NT2/D1 (cell line): ENCODE measurements around the gene RMND1.
"Not testable (repeated sequence)": the region's sequence is repeated elsewhere in the genome, so short reads cannot be mapped to it uniquely, and the experiment has no call there.

Experiments used
- DNase-seq: peaks from one replicate; pipeline ENCODE4 v3.0.0-alpha.2; 2011; ENCODE audit warnings: low read depth, low spot score
- H3K27me3 ChIP-seq: 2 replicates; pipeline ENCODE4 v1.6.0; 2011; ENCODE audit warnings: mild to moderate bottlenecking; ENCODE audit not compliant: insufficient read length, insufficient read depth
- H3K36me3 ChIP-seq: 2 replicates; pipeline ENCODE4 v1.6.1; 2011; ENCODE audit warnings: mild to moderate bottlenecking, low read length, mixed read lengths; ENCODE audit not compliant: insufficient read depth, insufficient read length
- H3K4me1 ChIP-seq: 2 replicates; pipeline ENCODE4 v1.5.1; 2011; ENCODE audit not compliant: insufficient read depth, insufficient read length
- H3K4me3 ChIP-seq: 2 replicates; pipeline ENCODE4 v1.5.1; 2011; ENCODE audit warnings: low read depth; ENCODE audit not compliant: insufficient read length
- H3K9ac ChIP-seq: 2 replicates; pipeline ENCODE4 v1.6.0; 2011; ENCODE audit warnings: low read depth; ENCODE audit not compliant: insufficient read length
- H3K9me3 ChIP-seq: 2 replicates; pipeline ENCODE4 v1.5.1; 2011; ENCODE audit warnings: mild to moderate bottlenecking, low read length; ENCODE audit not compliant: insufficient read depth
- SUZ12 ChIP-seq: IDR thresholded peaks from 2 replicates; pipeline ENCODE4 v1.6.1; 2011; ENCODE audit not compliant: insufficient read length, insufficient read depth; ENCODE audit errors: extremely low read depth
- YY1 ChIP-seq: IDR thresholded peaks from 2 replicates; pipeline ENCODE4 v1.6.1; 2011; ENCODE audit not compliant: insufficient read length, insufficient read depth
- ZNF274 ChIP-seq: IDR thresholded peaks from 2 replicates; pipeline ENCODE4 v1.6.1; 2011; ENCODE audit warnings: mild to moderate bottlenecking, low read depth, low read length

Gene RMND1

DNA sequence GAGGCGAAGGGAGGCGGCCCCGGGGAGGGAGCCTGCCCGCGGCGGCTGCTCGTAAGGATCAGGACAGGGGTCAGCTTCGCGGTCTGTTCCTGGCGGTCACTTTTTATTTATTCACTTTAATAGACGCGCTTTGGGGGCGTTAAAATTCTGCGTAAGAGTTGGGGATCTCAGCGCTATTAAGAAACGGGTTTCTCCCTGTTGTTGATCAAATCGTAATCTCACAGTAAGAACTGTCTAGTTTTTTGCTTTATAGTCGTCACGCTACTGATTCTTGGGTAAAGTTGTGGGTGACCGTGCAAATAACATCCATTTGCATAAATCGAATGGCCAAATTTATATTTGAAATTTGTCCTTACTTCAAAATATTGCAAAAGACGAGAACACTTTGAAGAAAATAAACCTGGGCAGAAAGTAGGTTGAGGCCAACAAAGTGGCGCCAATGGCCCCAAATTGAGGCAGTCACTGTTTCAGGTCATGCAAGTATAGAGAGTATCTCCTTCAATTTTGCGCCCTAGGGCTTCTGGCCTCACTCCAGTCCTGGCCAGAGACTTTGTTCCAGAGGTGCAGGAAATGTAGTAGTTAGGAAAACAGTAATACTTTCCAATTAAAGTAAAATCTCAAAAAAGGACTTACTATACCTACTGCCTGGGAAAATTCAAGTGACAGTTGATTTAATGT lies 963 bp upstream of the RMND1 start:
- H3K9me3 ChIP-seq, result peaks cover 3% of the 10 kb centered on the region; the same call in 1 of the 2 replicates
- peak overlapping the region; percentile 55 for H3K4me3 ChIP-seq
- H3K36me3 ChIP-seq, result peaks cover 15% of the 10 kb centered on the region
- peak overlapping the region; percentile 77 for H3K9ac ChIP-seq
- no peaks in the 10 kb centered on the region for H3K27me3 ChIP-seq
- no peak for DNase-seq
- TF ChIP-seq ZNF274, result no peak
- no peak for TF ChIP-seq YY1
- H3K4me1 ChIP-seq, result no peaks in the 10 kb centered on the region

DNA sequence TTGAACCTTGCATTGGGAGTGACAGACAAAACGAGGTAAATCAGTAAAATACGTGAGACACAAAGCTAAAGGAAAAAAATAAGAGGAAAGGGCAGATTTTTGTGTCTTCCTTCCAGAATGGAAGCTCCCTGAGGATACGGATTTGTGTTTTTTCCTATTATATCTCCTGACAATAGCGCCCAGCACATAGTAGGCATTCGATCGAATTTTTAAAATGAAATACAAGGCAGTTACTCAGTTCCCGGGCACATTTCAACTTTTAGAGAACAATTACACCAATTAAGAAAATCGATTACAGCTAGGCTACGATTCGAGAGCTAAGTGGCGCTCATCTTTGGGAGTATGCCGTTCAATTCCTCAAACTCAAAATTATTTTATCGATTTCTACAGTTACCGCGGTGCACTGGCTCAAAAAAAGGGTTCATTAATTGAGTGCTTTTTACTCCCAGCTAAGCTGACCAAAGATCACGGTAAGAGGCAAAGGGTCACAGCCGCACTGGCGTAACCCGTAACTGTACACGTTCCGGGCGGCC lies 443 bp downstream of the RMND1 start:
- Histone ChIP-seq H3K9ac (peak overlapping the region; percentile 89), H3K36me3 (peaks cover 8% of the 10 kb centered on the region), H3K27me3 (no peaks in the 10 kb centered on the region), H3K4me3 (peak overlapping the region; percentile 88), H3K9me3 (peaks cover 3% of the 10 kb centered on the region; the same call in 1 of the 2 replicates), H3K4me1 (no peaks in the 10 kb centered on the region)
- TF ChIP-seq ZNF274, result no peak
- no peak for TF ChIP-seq YY1
- no peak for TF ChIP-seq SUZ12
- no peak for DNase-seq

DNA sequence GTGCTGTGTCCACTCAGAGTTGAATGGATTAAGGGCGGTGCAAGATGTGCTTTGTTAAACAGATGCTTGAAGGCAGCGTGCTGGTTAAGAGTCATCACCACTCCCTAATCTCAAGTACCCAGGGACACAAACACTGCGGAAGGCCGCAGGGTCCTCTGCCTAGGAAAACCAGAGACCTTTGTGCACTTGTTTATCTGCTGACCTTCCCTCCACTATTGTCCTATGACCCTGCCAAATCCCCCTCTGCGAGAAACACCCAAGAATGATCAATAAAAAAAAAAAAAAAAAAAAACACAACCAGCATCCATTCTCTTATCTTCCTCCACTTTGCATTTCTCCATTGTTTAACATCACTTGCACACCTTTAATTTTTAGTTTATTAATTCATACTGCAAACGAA lies 998 bp downstream of the RMND1 start:
- not testable (repeated sequence) for H3K9ac ChIP-seq, H3K4me1 ChIP-seq, H3K9me3 ChIP-seq, DNase-seq, H3K36me3 ChIP-seq, H3K27me3 ChIP-seq
- H3K4me3 ChIP-seq, result peak overlapping the region; percentile 88

GRCh38 chr6:151448623-151449022 lies 3.3 kb downstream of the RMND1 start:
- no peaks in the 10 kb centered on the region for H3K27me3 ChIP-seq
- H3K36me3 ChIP-seq, result peaks cover 27% of the 10 kb centered on the region
- DNase-seq, result no peak
- no peak overlapping the region for H3K9ac ChIP-seq
- peaks cover 3% of the 10 kb centered on the region; the same call in 1 of the 2 replicates for H3K9me3 ChIP-seq
- TF ChIP-seq YY1 (no peak), SUZ12 (no peak), ZNF274 (no peak)
- H3K4me3 ChIP-seq, result no peak overlapping the region
- H3K4me1 ChIP-seq, result no peaks in the 10 kb centered on the region

DNA sequence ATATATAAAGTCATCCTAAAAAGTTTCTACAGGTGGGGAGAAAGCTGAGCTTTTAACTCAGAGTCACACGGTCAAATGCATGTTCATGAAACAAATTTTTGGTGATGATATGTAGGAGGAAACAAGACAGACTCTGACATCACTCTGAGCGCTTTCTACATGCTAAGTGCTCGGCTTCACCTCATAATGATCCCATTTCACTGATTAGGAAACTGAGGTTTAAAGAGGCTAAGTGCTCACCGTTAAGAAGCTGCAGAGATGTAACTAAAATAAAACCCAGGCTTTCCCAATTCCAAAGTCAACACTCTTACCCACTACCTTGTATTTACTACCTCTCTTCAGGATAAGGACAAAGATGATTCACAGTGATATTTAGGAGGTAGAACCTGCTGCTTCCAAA lies 4.7 kb downstream of the RMND1 start:
- peaks cover 35% of the 10 kb centered on the region for H3K36me3 ChIP-seq
- H3K4me1 ChIP-seq, result no peaks in the 10 kb centered on the region
- no peaks in the 10 kb centered on the region for H3K27me3 ChIP-seq
- H3K4me3 ChIP-seq, result no peak overlapping the region
- DNase-seq, result no peak
- H3K9ac ChIP-seq, result no peak overlapping the region
- TF ChIP-seq ZNF274 (no peak), SUZ12 (no peak), YY1 (no peak)
- H3K9me3 ChIP-seq, result peaks cover 3% of the 10 kb centered on the region; the same call in 1 of the 2 replicates

- no peak overlapping the region for H3K4me3 ChIP-seq
- no peak overlapping the region for H3K9ac ChIP-seq
- H3K36me3 ChIP-seq, result peaks cover 45% of the 10 kb centered on the region
- TF ChIP-seq YY1 (no peak), SUZ12 (no peak), ZNF274 (no peak)
- H3K4me1 ChIP-seq, result no peaks in the 10 kb centered on the region
- no peaks in the 10 kb centered on the region for H3K27me3 ChIP-seq
- H3K9me3 ChIP-seq, result peaks cover 3% of the 10 kb centered on the region; the same call in 1 of the 2 replicates
- DNase-seq, result no peak
These were observed 6.4 kb downstream of the RMND1 start for GRCh38 chr6:151445482-151445881.

GRCh38 chr6:151443911-151444621 lies 7.9 kb downstream of the RMND1 start:
- Histone ChIP-seq H3K4me3 (no peak overlapping the region), H3K36me3 (peaks cover 46% of the 10 kb centered on the region), H3K9ac (no peak overlapping the region), H3K27me3 (no peaks in the 10 kb centered on the region), H3K4me1 (no peaks in the 10 kb centered on the region), H3K9me3 (no peaks in the 10 kb centered on the region)
- DNase-seq, result no peak
- no peak for TF ChIP-seq YY1
- TF ChIP-seq SUZ12, result no peak
- no peak for TF ChIP-seq ZNF274
